ENCODE data around the gene GNAS. TPM values are rescaled to one million over a fixed set of nuclear protein-coding genes. Genes with fewer than 3 reads are reported as not detected.

Gene GNAS
- polyA plus RNA-seq, 1 experiment, result 1,537 TPM

DNA sequence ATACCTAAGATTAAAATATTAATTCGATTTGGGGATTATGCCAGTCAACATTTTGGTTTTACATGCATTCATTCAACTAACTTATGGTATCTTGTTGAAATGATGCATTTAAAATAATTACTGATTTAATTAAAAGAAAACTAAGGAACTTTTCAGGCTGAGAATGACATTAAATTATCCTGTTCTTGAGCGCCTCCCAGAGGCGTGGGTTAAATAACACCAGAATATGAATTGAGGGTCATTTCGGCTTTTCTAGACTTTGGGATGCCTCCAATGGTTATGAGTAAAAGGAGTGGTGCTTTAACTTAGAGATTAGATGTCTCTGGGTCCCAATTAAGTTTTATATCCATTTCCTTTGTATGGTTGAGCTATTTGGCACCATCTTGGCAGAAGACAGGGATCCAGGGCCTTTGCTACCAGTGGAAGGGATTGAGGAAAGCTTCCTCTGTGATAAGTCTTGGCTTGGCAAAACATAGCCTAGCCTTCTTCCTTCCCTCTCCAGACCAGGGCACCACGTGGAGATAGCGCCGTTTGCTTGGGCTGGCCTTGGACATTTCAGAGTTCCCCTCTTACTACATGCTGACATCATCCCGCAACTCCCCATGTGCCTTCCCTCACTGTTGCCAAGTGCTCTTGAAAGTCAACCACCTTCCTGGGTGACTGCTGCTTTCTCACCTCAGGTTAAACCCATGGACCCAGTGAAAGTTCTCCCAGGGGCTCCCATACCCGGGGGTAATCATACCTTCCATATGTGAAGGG is 28.7 kb downstream of the GNAS start:
- no peak for DNase-seq (ENCODE audit: low read depth)
- Histone ChIP-seq H3K27me3 (ENCODE audit: control insufficient read depth, insufficient read depth, low read length) (peaks cover 2% of the 10 kb centered on the region), H3K4me3 (ENCODE audit: low read depth, low read length) (no peak overlapping the region), H3K36me3 (ENCODE audit: control insufficient read depth, insufficient read depth, low read length) (no peaks in the 10 kb centered on the region)
- ChIA-PET POLR2A (no interaction called here), CTCF (interaction anchor here (0.9 to 2.5 kb wide), 3 partner anchors 9 to 207 kb away, joined by 3 to 15 read pairs (median 4); no protein-coding TSS in a partner anchor)
- TF ChIP-seq, protein P1, sequence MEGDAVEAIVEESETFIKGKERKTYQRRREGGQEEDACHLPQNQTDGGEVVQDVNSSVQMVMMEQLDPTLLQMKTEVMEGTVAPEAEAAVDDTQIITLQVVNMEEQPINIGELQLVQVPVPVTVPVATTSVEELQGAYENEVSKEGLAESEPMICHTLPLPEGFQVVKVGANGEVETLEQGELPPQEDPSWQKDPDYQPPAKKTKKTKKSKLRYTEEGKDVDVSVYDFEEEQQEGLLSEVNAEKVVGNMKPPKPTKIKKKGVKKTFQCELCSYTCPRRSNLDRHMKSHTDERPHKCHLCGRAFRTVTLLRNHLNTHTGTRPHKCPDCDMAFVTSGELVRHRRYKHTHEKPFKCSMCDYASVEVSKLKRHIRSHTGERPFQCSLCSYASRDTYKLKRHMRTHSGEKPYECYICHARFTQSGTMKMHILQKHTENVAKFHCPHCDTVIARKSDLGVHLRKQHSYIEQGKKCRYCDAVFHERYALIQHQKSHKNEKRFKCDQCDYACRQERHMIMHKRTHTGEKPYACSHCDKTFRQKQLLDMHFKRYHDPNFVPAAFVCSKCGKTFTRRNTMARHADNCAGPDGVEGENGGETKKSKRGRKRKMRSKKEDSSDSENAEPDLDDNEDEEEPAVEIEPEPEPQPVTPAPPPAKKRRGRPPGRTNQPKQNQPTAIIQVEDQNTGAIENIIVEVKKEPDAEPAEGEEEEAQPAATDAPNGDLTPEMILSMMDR (IDR thresholded peaks at IDR 0.05; ENCODE audit: insufficient read depth, low read depth, low read length), result no peak

DNA sequence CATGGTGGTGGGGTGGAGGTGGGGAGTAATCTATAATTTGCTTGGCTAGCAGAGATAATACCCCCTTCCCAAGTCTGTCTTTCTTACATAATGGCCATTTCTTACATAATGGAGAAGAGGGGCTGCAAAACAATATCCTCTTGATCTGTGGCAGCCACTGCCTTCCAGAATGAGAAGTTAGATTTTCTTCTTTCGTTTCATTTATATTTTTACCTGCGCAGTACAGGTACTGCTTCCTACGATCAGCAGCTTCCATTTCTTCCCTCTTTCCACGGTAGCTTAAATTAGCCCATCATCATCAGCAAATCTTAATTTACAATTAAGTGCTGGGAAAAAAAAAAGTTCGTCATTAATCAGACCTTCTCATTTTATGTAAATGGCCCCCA is 30.2 kb downstream of the GNAS start:
- POLR2A ChIA-PET, result interaction anchor here (0.7 kb wide), 1 partner anchor 290 kb away, joined by 3 read pairs; no protein-coding TSS in a partner anchor
- Histone ChIP-seq H3K36me3 (ENCODE audit: control insufficient read depth, insufficient read depth, low read length) (no peaks in the 10 kb centered on the region), H3K4me3 (ENCODE audit: low read depth, low read length) (no peak overlapping the region), H3K27me3 (ENCODE audit: control insufficient read depth, insufficient read depth, low read length) (peaks cover 2% of the 10 kb centered on the region)
- no peak for DNase-seq (ENCODE audit: low read depth)
- CTCF ChIA-PET, result interaction anchor here (0.7 to 2.5 kb wide), 5 partner anchors 13 to 177 kb away, joined by 3 to 15 read pairs (median 4); partner anchors contain the start of gene GNAS
- TF ChIP-seq, protein P1 (IDR thresholded peaks at IDR 0.05; ENCODE audit: insufficient read depth, low read depth, low read length), result no peak

DNA sequence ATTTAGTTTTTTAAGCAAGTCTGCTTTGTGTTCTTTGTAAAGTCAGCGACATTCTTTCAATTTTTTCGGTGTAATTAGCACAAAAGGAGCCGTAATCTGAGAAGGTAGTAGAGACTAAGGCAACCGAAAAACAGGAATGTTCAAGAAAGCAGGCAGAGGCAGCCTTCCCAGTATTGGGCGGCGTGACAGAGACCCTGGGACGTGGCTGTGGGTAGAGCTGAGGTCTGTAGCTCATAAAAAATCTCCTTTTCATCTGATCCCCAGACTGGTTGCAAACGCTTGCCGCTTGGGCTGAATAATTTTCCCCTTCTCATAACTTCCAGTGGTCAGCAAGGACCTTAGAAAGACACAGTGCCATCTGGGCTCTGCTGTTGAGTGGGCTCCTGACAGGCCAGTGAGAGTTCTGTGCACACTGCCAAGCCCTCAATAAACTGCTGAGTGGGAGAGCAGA is 30.8 kb downstream of the GNAS start:
- Histone ChIP-seq H3K27me3 (ENCODE audit: control insufficient read depth, insufficient read depth, low read length) (peaks cover 2% of the 10 kb centered on the region), H3K4me3 (ENCODE audit: low read depth, low read length) (no peak overlapping the region), H3K36me3 (ENCODE audit: control insufficient read depth, insufficient read depth, low read length) (no peaks in the 10 kb centered on the region)
- peak; percentile 76 for DNase-seq (ENCODE audit: low read depth)
- TF ChIP-seq, protein P1 (IDR thresholded peaks at IDR 0.05; ENCODE audit: insufficient read depth, low read depth, low read length), result no peak
- ChIA-PET POLR2A (interaction anchor here (0.6 to 0.7 kb wide), 3 partner anchors 54 to 290 kb away, joined by 3 to 4 read pairs (median 3); no protein-coding TSS in a partner anchor), CTCF (interaction anchor here (0.7 to 2.5 kb wide), 7 partner anchors 13 to 340 kb away, joined by 3 to 15 read pairs (median 3); partner anchors contain the start of gene GNAS)

DNA sequence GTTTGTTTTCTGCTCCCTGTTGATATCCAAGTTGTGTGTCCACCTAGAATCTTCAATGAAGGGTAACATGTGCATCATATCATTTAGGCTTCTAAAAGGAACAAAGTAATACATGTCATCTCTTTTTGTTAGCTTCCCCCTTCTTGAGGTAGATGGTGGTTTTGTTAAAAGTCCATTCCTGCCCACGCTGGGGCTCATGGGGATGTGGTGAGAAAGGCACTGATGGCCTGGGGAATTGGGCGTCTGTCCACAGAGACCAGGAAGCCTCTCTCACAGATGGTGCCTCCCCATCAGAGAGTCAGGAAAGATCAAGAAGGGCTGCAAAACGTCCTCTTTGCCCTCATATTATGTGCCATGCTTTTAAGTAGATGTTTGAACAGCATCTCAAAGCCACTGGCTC is 32.5 kb downstream of the GNAS start:
- TF ChIP-seq, protein P1 (IDR thresholded peaks at IDR 0.05; ENCODE audit: insufficient read depth, low read depth, low read length), result no peak
- ChIA-PET POLR2A (no interaction called here), CTCF (no interaction called here)
- Histone ChIP-seq H3K4me3 (ENCODE audit: low read depth, low read length) (no peak overlapping the region), H3K27me3 (ENCODE audit: control insufficient read depth, insufficient read depth, low read length) (peaks cover 2% of the 10 kb centered on the region), H3K36me3 (ENCODE audit: control insufficient read depth, insufficient read depth, low read length) (no peaks in the 10 kb centered on the region)
- DNase-seq (ENCODE audit: low read depth), result no peak

DNA sequence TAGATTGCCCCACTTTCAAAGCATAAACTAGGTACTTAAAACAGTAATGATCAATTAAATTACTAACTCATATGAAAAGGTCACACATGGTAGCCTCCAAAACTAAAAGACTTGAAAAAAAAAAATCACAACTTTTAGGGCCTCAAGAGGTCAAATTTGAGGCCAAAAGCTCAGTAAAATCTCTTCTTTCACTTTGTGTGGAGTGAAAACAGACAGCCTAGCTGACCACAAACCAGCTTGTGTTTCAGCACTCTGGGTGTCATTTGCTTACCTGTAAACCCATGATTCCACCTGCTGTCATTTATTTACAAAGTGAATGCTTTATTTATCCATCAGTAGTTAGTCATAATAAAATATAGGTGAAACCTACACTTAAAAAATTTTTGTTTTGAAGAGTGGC is 34.0 kb downstream of the GNAS start:
- Histone ChIP-seq H3K27me3 (ENCODE audit: control insufficient read depth, insufficient read depth, low read length) (no peaks in the 10 kb centered on the region), H3K4me3 (ENCODE audit: low read depth, low read length) (no peak overlapping the region), H3K36me3 (ENCODE audit: control insufficient read depth, insufficient read depth, low read length) (no peaks in the 10 kb centered on the region)
- TF ChIP-seq, protein P1 (IDR thresholded peaks at IDR 0.05; ENCODE audit: insufficient read depth, low read depth, low read length), result no peak
- DNase-seq (ENCODE audit: low read depth), result no peak
- ChIA-PET CTCF (interaction anchor here (0.6 to 1.4 kb wide), 4 partner anchors 10 to 17 kb away, joined by 3 to 4 read pairs (median 4); no protein-coding TSS in a partner anchor), POLR2A (interaction anchor here (0.6 kb wide), 1 partner anchor 235 kb away, joined by 16 read pairs; no protein-coding TSS in a partner anchor)

All from BJ (cell line).